ENCODE results near the gene AMIGO1. TPM values are rescaled to one million over a fixed set of nuclear protein-coding genes. Genes with fewer than 3 reads are reported as not detected.

AMIGO1 gene
- total RNA-seq, 1 experiment from 2014 or later, result 0.10 TPM

DNA sequence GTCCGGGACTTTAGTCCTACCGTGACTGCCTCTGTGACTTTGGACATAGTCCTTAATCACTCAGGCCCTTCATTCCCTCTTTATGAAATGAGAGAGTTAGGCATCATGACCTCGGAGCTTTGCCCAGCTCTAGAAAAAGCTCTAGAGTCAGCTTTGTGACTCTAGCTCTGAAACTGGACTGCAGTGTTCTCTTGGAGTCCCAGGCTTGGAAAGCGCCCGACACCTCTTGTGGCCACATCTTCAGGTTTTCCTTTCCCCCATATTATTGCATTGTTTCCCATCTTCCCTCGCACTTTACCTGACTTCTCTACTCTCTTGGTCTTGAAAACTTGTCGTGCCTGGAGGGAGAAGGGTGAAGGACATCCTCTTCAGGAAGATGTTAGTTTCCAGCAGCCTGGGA, 12.5 kb upstream of the AMIGO1 start:
- TF ChIP-seq ZNF274 (IDR thresholded peaks at IDR 0.05; ENCODE audit: low read depth, low read length), result no peak
- Histone ChIP-seq H3K9me3 (ENCODE audit: control insufficient read depth in 1 of 2, insufficient read depth in 1 of 2, low read depth in 1 of 2, low read length in 2 of 2) (no peaks in the 10 kb centered on the region), H3K4me2 (ENCODE audit: low read length) (no peak overlapping the region), H2AFZ (ENCODE audit: low read depth, low read length, poor library complexity, severe bottlenecking) (no peak overlapping the region), H3K27ac (ENCODE audit: low read depth, low read length) (no peak overlapping the region), H3K9ac (ENCODE audit: low read length) (no peak overlapping the region), H3K27me3 (ENCODE audit: insufficient read depth, low read length) (no peaks in the 10 kb centered on the region; the same call in 1 of the 2 replicates), H3K4me1 (ENCODE audit: control insufficient read depth in 1 of 2, insufficient read depth in 2 of 2, low read length in 2 of 2) (no peaks in the 10 kb centered on the region), H3K79me2 (ENCODE audit: insufficient read depth, low read length) (no peaks in the 10 kb centered on the region), H3K9me2 (ENCODE audit: insufficient read depth) (no peaks in the 10 kb centered on the region), H4K20me1 (ENCODE audit: insufficient read depth) (no peaks in the 10 kb centered on the region), H3K36me3 (ENCODE audit: control insufficient read depth in 1 of 2, insufficient read depth in 2 of 2, low read length in 2 of 2) (no peaks in the 10 kb centered on the region), H3K4me3 (replicated peaks in 1 of 2; ENCODE audit: low read depth in 1 of 2, low read length in 2 of 2) (no peak overlapping the region)
- ATAC-seq (no peak), DNase-seq (ENCODE audit: low read depth, low spot score) (no peak)
- ChIA-PET POLR2A (no interaction called here), RAD21 (ENCODE audit: low non-redundant PET in 1 of 2, low total read pairs in 2 of 2, uncharacterized antibody in 2 of 2, unreplicated experiment in 2 of 2) (no interaction called here), CTCF (no interaction called here)
- intact Hi-C loops (cut with micrococcal nuclease), result no loop called here
- BruUV-seq (replicated peaks), result no TSS peak

DNA sequence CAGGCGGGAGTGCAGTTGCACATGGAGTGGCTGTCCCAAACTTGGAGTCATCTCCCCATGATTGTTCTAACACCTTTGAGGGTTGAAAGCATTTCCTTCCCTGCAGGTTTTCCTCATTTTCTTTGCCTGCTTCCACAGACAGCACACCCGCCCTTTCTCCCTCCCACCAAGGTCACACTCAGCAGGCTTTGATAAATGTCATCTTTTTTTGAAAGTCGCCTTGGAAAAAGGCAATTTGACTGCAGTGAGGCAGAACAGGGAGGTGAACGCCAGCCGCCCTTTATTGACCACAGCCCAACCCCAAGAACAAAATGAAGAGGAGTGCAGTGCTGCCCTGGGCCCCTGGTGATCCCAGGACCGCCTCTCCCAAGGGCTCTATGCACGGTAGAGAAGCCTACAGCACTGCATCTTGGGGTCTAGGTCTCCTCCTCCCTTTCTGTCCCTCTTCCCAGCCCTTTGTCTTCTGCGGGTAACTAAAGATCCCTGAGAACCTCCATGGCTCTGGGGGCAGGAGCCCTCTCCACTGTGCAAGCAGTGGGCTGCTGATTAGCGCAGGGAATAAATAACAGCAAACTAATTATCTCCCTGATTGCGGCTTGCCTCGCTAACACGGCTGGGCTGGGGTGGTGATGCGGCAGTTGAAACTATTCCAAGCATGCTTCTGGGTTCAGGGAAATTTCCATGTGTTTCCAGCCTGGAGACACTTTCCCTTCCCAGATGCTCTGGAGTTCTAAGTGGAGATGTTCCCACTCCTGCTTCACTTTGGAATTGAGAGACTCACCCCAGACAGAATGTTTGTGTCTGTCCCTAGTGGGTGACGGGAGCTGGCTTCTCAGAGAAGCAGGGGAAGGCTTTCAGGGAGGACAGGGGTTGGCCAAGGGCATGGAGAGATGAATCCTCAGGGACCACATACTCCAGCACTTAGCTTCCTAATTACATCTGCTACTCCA, 11.8 kb upstream of the AMIGO1 start:
- no peak overlapping the region for H3K4me2 ChIP-seq (ENCODE audit: low read length)
- ChIA-PET CTCF (no interaction called here), POLR2A (no interaction called here), RAD21 (ENCODE audit: low non-redundant PET in 1 of 2, low total read pairs in 2 of 2, uncharacterized antibody in 2 of 2, unreplicated experiment in 2 of 2) (no interaction called here)
- intact Hi-C loops (cut with micrococcal nuclease), result no loop called here
- no peaks in the 10 kb centered on the region for H3K4me1 ChIP-seq (ENCODE audit: control insufficient read depth in 1 of 2, insufficient read depth in 2 of 2, low read length in 2 of 2)
- no peaks in the 10 kb centered on the region for H3K9me2 ChIP-seq (ENCODE audit: insufficient read depth)
- H3K9ac ChIP-seq (ENCODE audit: low read length), result no peak overlapping the region
- TF ChIP-seq SP1 (IDR thresholded peaks at IDR 0.05; ENCODE audit: low read depth), result no peak
- TF ChIP-seq, protein P1, sequence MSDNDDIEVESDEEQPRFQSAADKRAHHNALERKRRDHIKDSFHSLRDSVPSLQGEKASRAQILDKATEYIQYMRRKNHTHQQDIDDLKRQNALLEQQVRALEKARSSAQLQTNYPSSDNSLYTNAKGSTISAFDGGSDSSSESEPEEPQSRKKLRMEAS (IDR thresholded peaks at IDR 0.05), result no peak
- no peak for TF ChIP-seq POLR2AphosphoS5 (IDR thresholded peaks at IDR 0.05; ENCODE audit: low read depth, low read length)
- TF ChIP-seq TCF7L2 (IDR thresholded peaks at IDR 0.05; ENCODE audit: borderline replicate concordance, extremely low read depth, insufficient read depth, insufficient read length), result no peak
- TF ChIP-seq YY1 (IDR thresholded peaks at IDR 0.05; ENCODE audit: extremely low read depth, insufficient replicate concordance, low read depth, low read length), result no peak
- TF ChIP-seq, protein P2, sequence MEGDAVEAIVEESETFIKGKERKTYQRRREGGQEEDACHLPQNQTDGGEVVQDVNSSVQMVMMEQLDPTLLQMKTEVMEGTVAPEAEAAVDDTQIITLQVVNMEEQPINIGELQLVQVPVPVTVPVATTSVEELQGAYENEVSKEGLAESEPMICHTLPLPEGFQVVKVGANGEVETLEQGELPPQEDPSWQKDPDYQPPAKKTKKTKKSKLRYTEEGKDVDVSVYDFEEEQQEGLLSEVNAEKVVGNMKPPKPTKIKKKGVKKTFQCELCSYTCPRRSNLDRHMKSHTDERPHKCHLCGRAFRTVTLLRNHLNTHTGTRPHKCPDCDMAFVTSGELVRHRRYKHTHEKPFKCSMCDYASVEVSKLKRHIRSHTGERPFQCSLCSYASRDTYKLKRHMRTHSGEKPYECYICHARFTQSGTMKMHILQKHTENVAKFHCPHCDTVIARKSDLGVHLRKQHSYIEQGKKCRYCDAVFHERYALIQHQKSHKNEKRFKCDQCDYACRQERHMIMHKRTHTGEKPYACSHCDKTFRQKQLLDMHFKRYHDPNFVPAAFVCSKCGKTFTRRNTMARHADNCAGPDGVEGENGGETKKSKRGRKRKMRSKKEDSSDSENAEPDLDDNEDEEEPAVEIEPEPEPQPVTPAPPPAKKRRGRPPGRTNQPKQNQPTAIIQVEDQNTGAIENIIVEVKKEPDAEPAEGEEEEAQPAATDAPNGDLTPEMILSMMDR (IDR thresholded peaks at IDR 0.05 in 2 of 3, conservative IDR thresholded peaks at IDR 0.05 in 1 of 3; ENCODE audit: borderline replicate concordance in 1 of 3, insufficient read depth in 1 of 3, low read depth in 2 of 3, low read length in 2 of 3), result no peak
- TF ChIP-seq CEBPB (IDR thresholded peaks at IDR 0.05; ENCODE audit: low read depth), result no peak
- H3K27me3 ChIP-seq (ENCODE audit: insufficient read depth, low read length), result no peaks in the 10 kb centered on the region; the same call in 1 of the 2 replicates
- no peak overlapping the region for H3K4me3 ChIP-seq (replicated peaks in 1 of 2; ENCODE audit: low read depth in 1 of 2, low read length in 2 of 2)
- BruUV-seq (replicated peaks), result no TSS peak
- H3K9me3 ChIP-seq (ENCODE audit: control insufficient read depth in 1 of 2, insufficient read depth in 1 of 2, low read depth in 1 of 2, low read length in 2 of 2), result no peaks in the 10 kb centered on the region
- no peak overlapping the region for H2AFZ ChIP-seq (ENCODE audit: low read depth, low read length, poor library complexity, severe bottlenecking)
- ATAC-seq (no peak), DNase-seq (ENCODE audit: low read depth, low spot score) (no peak)
- no peaks in the 10 kb centered on the region for H3K79me2 ChIP-seq (ENCODE audit: insufficient read depth, low read length)
- no peak overlapping the region for H3K27ac ChIP-seq (ENCODE audit: low read depth, low read length)
- H3K36me3 ChIP-seq (ENCODE audit: control insufficient read depth in 1 of 2, insufficient read depth in 2 of 2, low read length in 2 of 2), result no peaks in the 10 kb centered on the region
- no peaks in the 10 kb centered on the region for H4K20me1 ChIP-seq (ENCODE audit: insufficient read depth)
